DND-41 (cell line): ENCODE results near the gene NANOS2.

Experiments used
- CTCF ChIP-seq: IDR thresholded peaks from 2 replicates; pipeline ENCODE4 v1.5.1; 2012; ENCODE audit warnings: borderline replicate concordance, low read length, moderate library complexity, mild to moderate bottlenecking; ENCODE audit not compliant: poor library complexity, severe bottlenecking; ENCODE audit errors: extremely low read depth
- EZH2 ChIP-seq: IDR thresholded peaks from 3 replicates; pipeline ENCODE4 v1.6.1; 2012; ENCODE audit warnings: borderline replicate concordance, low read depth, mild to moderate bottlenecking, moderate library complexity, low read length, inconsistent platforms; ENCODE audit not compliant: severe bottlenecking

DNA sequence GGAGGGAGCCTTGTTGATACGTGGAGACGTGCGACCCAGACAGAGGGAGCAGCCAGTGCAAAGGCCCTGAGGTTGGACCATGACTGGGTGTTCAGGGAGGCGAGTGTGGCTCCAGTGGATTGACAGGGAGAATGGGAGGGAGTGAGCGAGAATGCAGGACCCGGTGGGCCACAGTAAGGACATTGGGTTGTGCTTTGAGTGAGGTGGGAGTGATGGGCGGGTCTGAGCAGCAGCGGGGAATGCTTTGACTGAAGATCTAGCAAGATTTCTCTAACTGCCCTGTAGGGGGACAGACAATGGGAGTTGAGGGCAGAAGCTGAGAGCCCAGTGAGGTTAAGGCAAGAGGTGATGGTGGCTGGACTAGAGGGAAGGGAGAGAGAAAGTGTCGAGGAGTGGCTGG lies 7.7 kb upstream of the NANOS2 start:
- peak; percentile 22 for TF ChIP-seq CTCF
- no peak for TF ChIP-seq EZH2
